Measurements from ENCODE around the gene IST1.

IST1 gene

GRCh38 chr16:71920658-71921057, 25.3 kb downstream of the IST1 start:
- DNase-seq, result no peak

- DNase-seq, result no peak
Observed at GRCh38 chr16:71923941-71924690, 28.8 kb downstream of the IST1 start.

- DNase-seq, result no peak
Observed at GRCh38 chr16:71924710-71925109, 29.4 kb downstream of the IST1 start.

- no peak for DNase-seq
Observed at GRCh38 chr16:71927383-71927782, 32.1 kb downstream of the IST1 start.

GRCh38 chr16:71927787-71928186, 32.5 kb downstream of the IST1 start:
- DNase-seq, result no peak

GRCh38 chr16:71929048-71929447, 33.7 kb downstream of the IST1 start:
- no peak for DNase-seq

GRCh38 chr16:71930013-71930563, 34.8 kb downstream of the IST1 start:
- DNase-seq, result no peak

GRCh38 chr16:71931001-71931400, 35.7 kb downstream of the IST1 start:
- no peak for DNase-seq

- DNase-seq, result no peak
Observed at GRCh38 chr16:71931599-71931998, 36.3 kb downstream of the IST1 start.

GRCh38 chr16:71933017-71933416, 37.7 kb downstream of the IST1 start:
- no peak for DNase-seq

GRCh38 chr16:71933913-71934695, 38.8 kb downstream of the IST1 start:
- DNase-seq, result no peak

GRCh38 chr16:71937868-71938510, 42.7 kb downstream of the IST1 start:
- DNase-seq, result no peak

- no peak for DNase-seq
Observed at GRCh38 chr16:71943887-71944286, 48.6 kb downstream of the IST1 start.

- DNase-seq, result no peak
Observed at GRCh38 chr16:71945616-71946015, 50.3 kb downstream of the IST1 start.

GRCh38 chr16:71952825-71953224, 57.5 kb downstream of the IST1 start:
- no peak for DNase-seq

GRCh38 chr16:71954180-71954579, 58.8 kb downstream of the IST1 start:
- no peak for DNase-seq

- DNase-seq, result no peak
Observed at GRCh38 chr16:71954699-71955195, 59.4 kb downstream of the IST1 start.

GRCh38 chr16:71956486-71956885, 61.2 kb downstream of the IST1 start:
- DNase-seq, result no peak

GRCh38 chr16:71961066-71962039, 66.0 kb downstream of the IST1 start:
- peak; percentile 81 for DNase-seq

GRCh38 chr16:71963125-71963875, 68.0 kb downstream of the IST1 start:
- DNase-seq, result no peak

- DNase-seq, result no peak
Observed at GRCh38 chr16:71965223-71965622, 69.9 kb downstream of the IST1 start.
